Natural killer cell (primary cell): Measurements from ENCODE around the gene SECISBP2. TPM values are rescaled to one million over a fixed set of nuclear protein-coding genes. Genes with fewer than 3 reads are reported as not detected.

Source experiments
- ATAC-seq, 3 donors: fragments of 150-1000 bp in 2 of 3; fragments of 200-7000 bp in 1 of 3; cut with Tn5 transposase; 1 replicate in 1 of 3; 2 replicates in 2 of 3; pipeline ENCODE4 v1.10.0; 2021; ENCODE audit warnings: mild to moderate bottlenecking in 2 of 3, moderate library complexity in 2 of 3
- DNase-seq, 2 donors: peaks; one replicate each; pipeline versions ENCODE4 v3.0.0 to v3.0.0-alpha.2; 2013 to 2021; ENCODE audit warnings: mixed read lengths in 1 of 2
- H3K27ac ChIP-seq: one replicate; pipeline ENCODE4 v1.5.1; 2013; ENCODE audit warnings: mild to moderate bottlenecking, low read length
- H3K27me3 ChIP-seq: one replicate; pipeline ENCODE4 v1.6.1; 2013; ENCODE audit warnings: low read length; ENCODE audit not compliant: control insufficient read depth, insufficient read depth
- H3K36me3 ChIP-seq: one replicate; pipeline ENCODE4 v1.6.1; 2013; ENCODE audit warnings: low read length; ENCODE audit not compliant: control insufficient read depth, insufficient read depth
- H3K4me1 ChIP-seq: one replicate; pipeline ENCODE4 v1.6.1; 2013; ENCODE audit warnings: low read length; ENCODE audit not compliant: control insufficient read depth, insufficient read depth
- H3K4me3 ChIP-seq: one replicate; pipeline ENCODE4 v1.5.1; 2013; ENCODE audit warnings: low read length
- H3K9me3 ChIP-seq: one replicate; pipeline ENCODE4 v1.6.1; 2013; ENCODE audit warnings: low read length; ENCODE audit not compliant: control insufficient read depth, insufficient read depth
- H3K27ac Mint-ChIP-seq, 2 donors: one replicate each; pipeline ENCODE4 v1.8.0; 2022; ENCODE audit warnings: mild to moderate bottlenecking in 2 of 2, mixed read lengths in 2 of 2, moderate library complexity in 1 of 2
- H3K27me3 Mint-ChIP-seq, 2 donors: one replicate each; pipeline ENCODE4 v1.8.0; 2022; ENCODE audit warnings: low read depth in 2 of 2, mixed read lengths in 2 of 2
- H3K36me3 Mint-ChIP-seq: one replicate; pipeline ENCODE4 v1.8.0; 2022; ENCODE audit warnings: mixed read lengths
- H3K4me1 Mint-ChIP-seq, 2 donors: one replicate each; pipeline ENCODE4 v1.8.0; 2022; ENCODE audit warnings: mixed read lengths in 2 of 2
- H3K4me3 Mint-ChIP-seq: one replicate; pipeline ENCODE4 v1.8.0; 2022; ENCODE audit warnings: mild to moderate bottlenecking, moderate library complexity, mixed read lengths
- H3K9me3 Mint-ChIP-seq, 2 donors: one replicate each; pipeline ENCODE4 v1.8.0; 2022; ENCODE audit warnings: mixed read lengths in 2 of 2
- CTCF ChIP-seq: fragments of 200-600 bp; IDR thresholded peaks from one replicate; pipeline ENCODE4 v1.8.0; 2022; ENCODE audit warnings: antibody characterized with exemption
- WGBS: methylation state at CpG from one replicate; pipeline ENCODE4 v1.1.7; 2013; ENCODE audit warnings: missing lambda C conversion rate; ENCODE audit not compliant: insufficient coverage; 5-methylcytosine and 5-hydroxymethylcytosine counted together
- intact Hi-C: fragments of 100-400 bp; cut with micrococcal nuclease; formaldehyde crosslinking; loops from one replicate; pipeline ENCODE4 v1.14.2; 2022
- total RNA-seq, 4 donors: library from RNA; stranded (reverse); fragments of 120-200 nt in 1 of 4; gene quantifications; one replicate each; pipeline versions ENCODE4 v1.2.3 to v1.2.4, GENCODE V29; 2013 to 2022

Gene SECISBP2
- total RNA-seq, 3 donors from 2014 or later (not counting 1 experiment from before 2014, with no cell fraction given) = 79.5 to 95.8 (median 88.7) TPM

DNA sequence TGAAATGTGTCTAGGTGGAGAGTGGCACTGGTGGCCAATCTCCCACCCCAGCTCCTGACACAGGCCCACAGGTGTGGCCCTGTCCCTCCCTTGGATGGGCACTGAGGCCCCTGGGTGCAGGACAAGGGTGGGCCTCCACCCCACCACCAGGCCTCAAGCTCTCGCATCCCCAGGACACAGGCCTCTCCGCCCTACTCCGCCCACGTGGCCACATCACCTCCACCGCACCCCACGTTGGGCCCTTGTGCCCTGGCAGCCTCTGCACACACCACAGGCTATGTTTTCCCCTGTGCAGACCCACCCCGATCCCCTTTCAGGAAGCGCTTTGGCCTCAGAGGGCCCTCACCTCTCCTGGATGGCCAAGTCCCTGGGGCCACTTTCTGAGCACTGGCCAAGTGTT lies 54.7 kb downstream of the SECISBP2 start:
- H3K27me3 ChIP-seq = no peaks in the 10 kb centered on the region
- Mint-ChIP-seq H3K27ac (peak overlapping the region in 1 of 2 donors; percentile 82), H3K27me3 (no peaks in the 10 kb centered on the region), H3K9me3 (no peaks in the 10 kb centered on the region), H3K36me3 (peaks cover 9% of the 10 kb centered on the region), H3K4me3 (peak overlapping the region; percentile 38), H3K4me1 (peaks cover 41 to 53% of the 10 kb centered on the region in 2 donors)
- H3K27ac ChIP-seq = peak overlapping the region; percentile 23
- no peak overlapping the region for H3K4me3 ChIP-seq
- no peaks in the 10 kb centered on the region for H3K9me3 ChIP-seq
- no peak for DNase-seq
- ATAC-seq = peak in 1 of 3 donors; percentile 3
- peaks cover 47% of the 10 kb centered on the region for H3K4me1 ChIP-seq
- WGBS = 81% methylated on average over 8 of the region's 8 CpGs
- no peak for TF ChIP-seq CTCF
- intact Hi-C loops = loop anchor here (10.0 kb wide), 1 partner anchor 52 kb away; no protein-coding TSS in a partner anchor
- H3K36me3 ChIP-seq = peaks cover 16% of the 10 kb centered on the region

DNA sequence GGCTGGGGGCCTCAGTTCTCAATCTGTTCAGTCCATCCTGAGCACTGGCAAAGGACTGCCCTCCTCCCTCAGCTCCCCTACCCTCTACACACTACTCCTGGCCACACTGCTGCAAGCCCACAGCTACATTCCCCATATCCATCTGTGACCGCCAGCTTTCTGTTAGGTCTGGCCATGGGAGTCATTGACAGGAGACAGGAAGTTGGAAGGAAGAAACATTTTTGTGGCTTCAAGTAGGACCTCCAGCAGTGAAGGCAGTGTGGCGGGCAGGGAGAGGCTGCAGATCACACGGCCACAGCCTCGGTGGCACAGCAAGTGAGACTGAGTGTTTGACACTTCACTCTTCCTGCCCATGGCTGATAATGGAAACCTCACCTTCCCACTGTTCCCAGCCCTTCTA lies 55.9 kb downstream of the SECISBP2 start:
- Histone ChIP-seq H3K36me3 (peaks cover 28% of the 10 kb centered on the region), H3K4me1 (peaks cover 47% of the 10 kb centered on the region), H3K9me3 (no peaks in the 10 kb centered on the region), H3K27ac (peak overlapping the region; percentile 4), H3K27me3 (no peaks in the 10 kb centered on the region), H3K4me3 (no peak overlapping the region)
- Mint-ChIP-seq H3K9me3 (no peaks in the 10 kb centered on the region), H3K36me3 (peaks cover 21% of the 10 kb centered on the region), H3K4me3 (peak overlapping the region; percentile 17), H3K27ac (peak overlapping the region in 1 of 2 donors; percentile 82), H3K4me1 (peaks cover 47% of the 10 kb centered on the region in 2 donors), H3K27me3 (no peaks in the 10 kb centered on the region)
- ATAC-seq (peak in 1 of 3 donors; percentile 16), DNase-seq (no peak)
- 33% methylated on average over 4 of the region's 4 CpGs for WGBS
- intact Hi-C loops = loop anchor here (1.0 to 10.0 kb wide), 2 partner anchors 51 to 175 kb away; no protein-coding TSS in a partner anchor
- no peak for TF ChIP-seq CTCF

GRCh38 chr9:89375191-89375760 lies 57.0 kb downstream of the SECISBP2 start:
- no peaks in the 10 kb centered on the region for H3K27me3 Mint-ChIP-seq
- Histone ChIP-seq H3K27me3 (no peaks in the 10 kb centered on the region), H3K4me3 (no peak overlapping the region), H3K9me3 (no peaks in the 10 kb centered on the region), H3K27ac (peak overlapping the region; percentile 62), H3K4me1 (peaks cover 45% of the 10 kb centered on the region), H3K36me3 (peaks cover 34% of the 10 kb centered on the region)
- H3K27ac Mint-ChIP-seq = peak overlapping the region in 1 of 2 donors; percentile 82
- intact Hi-C loops = loop anchor here (10.0 kb wide), 1 partner anchor 50 kb away; no protein-coding TSS in a partner anchor
- ATAC-seq (peak; percentile 45 to 66 (median 52)), DNase-seq (peak in 1 of 2 donors; percentile 37)
- WGBS = 44% methylated on average over 8 of the region's 8 CpGs
- no peaks in the 10 kb centered on the region for H3K9me3 Mint-ChIP-seq
- H3K36me3 Mint-ChIP-seq = peaks cover 25% of the 10 kb centered on the region
- no peak for TF ChIP-seq CTCF
- peaks cover 47 to 53% of the 10 kb centered on the region in 2 donors for H3K4me1 Mint-ChIP-seq
- peak overlapping the region; percentile 47 for H3K4me3 Mint-ChIP-seq
